Stimulated activated effector memory CD8-positive, alpha-beta T cell treated with anti-CD3 and anti-CD28 coated beads, Interleukin-12 subunit alpha, Interleukin-12 subunit beta, amount 100 ng/mL, for 72 hours (primary cell): Measurements from ENCODE around the gene GNAI3.

ENCODE experiments used
- ATAC-seq: fragments of 150-1000 bp; cut with Tn5 transposase; 2 replicates; pipeline ENCODE4 v1.10.0; 2021
- DNase-seq, 2 donors: peaks; one replicate each; pipeline ENCODE4 v3.0.0; 2021 to 2022; ENCODE audit warnings: low spot score in 2 of 2
- H3K27ac Mint-ChIP-seq: one replicate; pipeline ENCODE4 v1.8.0; 2022; ENCODE audit warnings: mild to moderate bottlenecking, mixed read lengths
- H3K36me3 Mint-ChIP-seq: one replicate; pipeline ENCODE4 v1.8.0; 2022; ENCODE audit warnings: mild to moderate bottlenecking, mixed read lengths
- H3K4me1 Mint-ChIP-seq: one replicate; pipeline ENCODE4 v1.8.0; 2022; ENCODE audit warnings: mixed read lengths
- H3K4me3 Mint-ChIP-seq: one replicate; pipeline ENCODE4 v1.8.0; 2022; ENCODE audit warnings: mild to moderate bottlenecking, mixed read lengths
- H3K9me3 Mint-ChIP-seq: one replicate; pipeline ENCODE4 v1.8.0; 2022; ENCODE audit warnings: mixed read lengths

Gene GNAI3

GRCh38 chr1:109619576-109620400 lies 71.4 kb downstream of the GNAI3 start, which contains the start of the genes AMPD2 and GNAT2:
TSS of gene AMPD2 (plus strand) at chr1:109619837. CDS start at chr1:109621176, 1,339 bp downstream.
TSS of gene GNAT2 (minus strand) at chr1:109619616. CDS start at chr1:109612870, 6,746 bp downstream.
- Mint-ChIP-seq H3K9me3 (no peaks in the 10 kb centered on the region), H3K4me3 (peak within 1 kb of the TSS; percentile 99), H3K4me1 (peaks cover 80% of the 10 kb centered on the region), H3K27ac (peak within 1 kb of the TSS; percentile 98), H3K36me3 (peaks cover 27% of the 10 kb centered on the region)
- DNase-seq (peak; percentile 72 to 90), ATAC-seq (peak; percentile 79)

DNA sequence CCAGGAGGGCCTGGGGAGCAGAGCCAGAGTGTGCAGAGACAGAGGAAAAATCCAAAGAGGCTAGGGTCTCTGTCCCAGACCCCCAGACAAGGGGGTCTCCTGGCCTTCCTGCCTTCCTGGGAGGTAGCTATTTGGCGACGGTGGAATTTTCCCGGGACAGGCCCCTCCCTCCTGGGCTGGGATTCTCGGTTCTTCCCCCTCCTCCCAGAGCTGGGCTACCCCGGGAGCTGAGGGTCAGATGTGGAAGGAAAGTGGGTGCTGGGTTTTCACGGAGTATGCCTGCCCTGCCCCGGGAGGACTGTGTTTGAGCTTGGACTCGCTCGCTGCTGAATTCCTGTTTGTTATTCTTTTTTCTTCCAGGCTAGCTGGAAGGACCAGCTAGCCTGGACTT lies 72.0 kb downstream of the GNAI3 start:
- H3K4me3 Mint-ChIP-seq, result peak overlapping the region; percentile 99
- H3K4me1 Mint-ChIP-seq, result peaks cover 82% of the 10 kb centered on the region
- peak overlapping the region; percentile 98 for H3K27ac Mint-ChIP-seq
- no peak for DNase-seq
- H3K9me3 Mint-ChIP-seq, result no peaks in the 10 kb centered on the region
- peaks cover 27% of the 10 kb centered on the region for H3K36me3 Mint-ChIP-seq
- no peak for ATAC-seq

DNA sequence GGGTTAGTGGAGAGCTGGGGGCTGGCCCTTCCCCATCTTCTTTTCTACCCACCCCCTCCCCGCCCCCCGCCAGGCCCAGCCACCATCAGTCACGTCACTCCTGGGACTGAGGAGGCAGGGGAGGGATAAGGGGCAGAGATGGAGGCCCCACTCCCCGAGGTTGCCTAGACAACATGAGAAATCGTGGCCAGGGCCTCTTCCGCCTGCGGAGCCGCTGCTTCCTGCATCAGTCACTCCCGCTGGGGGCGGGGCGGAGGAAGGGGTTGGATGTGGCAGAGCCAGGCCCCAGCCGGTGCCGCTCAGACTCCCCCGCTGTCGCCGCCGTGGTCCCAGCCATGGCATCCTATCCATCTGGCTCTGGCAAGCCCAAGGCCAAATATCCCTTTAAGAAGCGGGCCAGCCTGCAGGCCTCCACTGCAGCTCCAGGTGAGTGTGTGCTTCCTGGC lies 72.4 kb downstream of the GNAI3 start:
- Mint-ChIP-seq H3K9me3 (no peaks in the 10 kb centered on the region), H3K4me3 (peak overlapping the region; percentile 99), H3K4me1 (peaks cover 83% of the 10 kb centered on the region), H3K27ac (peak overlapping the region; percentile 98), H3K36me3 (peaks cover 29% of the 10 kb centered on the region)
- peak; percentile 87 to 96 for DNase-seq
- ATAC-seq, result peak; percentile 88

DNA sequence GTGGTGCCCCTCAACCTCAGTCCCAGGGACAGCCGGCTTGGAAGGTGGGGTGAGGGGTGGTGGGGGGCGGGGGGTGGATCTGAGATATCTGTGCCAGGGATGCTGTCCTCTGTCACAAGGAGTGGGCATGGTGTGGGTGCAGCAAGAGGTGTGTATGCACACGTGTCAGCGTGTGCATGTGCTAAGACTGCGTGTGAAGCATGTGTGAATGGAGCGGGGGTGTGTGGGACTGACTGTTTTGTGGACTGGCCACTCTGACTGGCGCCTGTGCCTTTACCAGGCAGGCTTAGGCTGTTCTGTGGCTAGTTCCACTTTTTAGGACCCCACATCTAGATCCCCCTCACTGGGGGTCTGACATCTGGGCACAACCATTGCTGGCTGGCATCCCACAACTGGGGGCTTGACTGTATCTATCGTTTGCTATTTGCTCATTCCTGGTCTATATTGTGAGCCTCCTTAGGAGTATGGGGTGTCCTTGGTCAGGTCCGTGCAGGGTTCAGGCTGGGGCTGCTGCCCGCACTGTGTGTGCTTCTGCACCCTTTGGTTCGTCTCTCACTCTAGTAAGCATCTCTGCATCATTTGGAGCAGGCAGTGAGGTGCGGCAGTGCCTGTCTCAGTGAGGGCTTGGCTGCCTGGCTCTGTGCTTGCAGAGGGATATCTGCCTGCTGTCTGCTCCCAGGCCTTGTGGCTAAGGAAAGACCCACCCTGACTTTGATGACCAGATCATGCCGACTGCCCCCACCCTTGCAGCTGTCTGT lies 73.1 kb downstream of the GNAI3 start:
- H3K27ac Mint-ChIP-seq, result peak overlapping the region; percentile 98
- DNase-seq (peak in 1 of 2 donors; percentile 59), ATAC-seq (peak; percentile 39)
- H3K4me1 Mint-ChIP-seq, result peaks cover 79% of the 10 kb centered on the region
- H3K9me3 Mint-ChIP-seq, result no peaks in the 10 kb centered on the region
- peak overlapping the region; percentile 99 for H3K4me3 Mint-ChIP-seq
- H3K36me3 Mint-ChIP-seq, result peaks cover 36% of the 10 kb centered on the region

DNA sequence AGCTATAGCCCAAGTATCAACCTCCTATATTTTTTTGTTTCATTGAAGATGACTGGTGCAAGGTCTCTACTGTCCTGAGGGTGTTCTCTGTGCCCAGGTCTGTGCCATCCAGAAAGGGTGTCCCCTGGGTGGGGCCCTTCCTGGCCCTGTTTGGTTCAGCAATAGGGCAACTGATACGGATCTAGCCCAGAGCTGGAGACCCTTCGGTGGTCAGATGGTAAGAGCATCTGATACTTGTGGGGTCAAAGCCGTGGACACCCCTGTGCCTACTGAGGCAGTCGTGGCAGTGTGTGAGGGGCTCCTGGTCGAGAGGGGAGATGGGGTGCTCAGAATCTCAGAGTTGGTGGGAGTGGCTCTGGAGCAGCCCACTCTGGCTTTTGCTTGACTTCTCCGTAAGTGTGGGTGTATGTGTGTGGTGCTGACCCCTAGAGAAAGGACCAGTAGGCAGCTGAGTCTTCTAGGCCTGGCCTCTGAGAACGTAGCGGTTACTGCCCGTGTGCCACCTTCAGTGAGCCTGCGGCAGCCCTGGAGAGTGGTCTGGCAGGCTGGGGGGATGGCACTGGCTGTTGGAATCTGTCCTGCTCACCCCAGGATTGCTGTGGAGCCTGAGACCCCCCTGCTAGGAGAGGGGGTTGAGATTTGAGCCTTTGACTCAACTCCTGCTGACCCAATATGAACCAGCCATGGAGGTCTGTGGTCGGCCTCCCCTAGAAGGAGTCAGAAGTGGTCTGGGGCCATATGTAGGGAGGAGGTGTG lies 73.9 kb downstream of the GNAI3 start:
- H3K36me3 Mint-ChIP-seq, result peaks cover 40% of the 10 kb centered on the region
- peak overlapping the region; percentile 98 for H3K27ac Mint-ChIP-seq
- peaks cover 72% of the 10 kb centered on the region for H3K4me1 Mint-ChIP-seq
- ATAC-seq, result no peak
- H3K9me3 Mint-ChIP-seq, result no peaks in the 10 kb centered on the region
- H3K4me3 Mint-ChIP-seq, result peak overlapping the region; percentile 99
- peak in 1 of 2 donors; percentile 48 for DNase-seq

DNA sequence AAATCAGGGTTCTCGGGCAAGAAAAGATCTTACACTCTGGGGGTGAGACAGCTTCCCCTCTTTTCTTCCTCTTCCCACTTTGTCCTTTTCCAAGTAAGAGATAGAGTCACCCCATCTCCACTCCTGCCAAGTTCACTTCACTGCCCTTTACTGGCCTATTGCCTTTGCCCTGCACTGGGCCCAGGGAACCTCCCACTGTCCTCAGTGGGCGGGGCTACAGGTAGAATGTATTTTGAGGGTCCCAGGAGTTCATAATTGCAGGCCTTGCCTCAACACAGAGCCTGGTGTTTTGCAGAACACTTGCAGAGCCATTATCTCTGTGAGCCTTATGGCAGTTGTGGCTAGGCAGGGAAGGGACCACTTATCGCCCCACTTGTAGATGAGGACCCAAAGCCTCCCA lies 74.5 kb downstream of the GNAI3 start:
- peak overlapping the region; percentile 99 for H3K4me3 Mint-ChIP-seq
- peak overlapping the region; percentile 98 for H3K27ac Mint-ChIP-seq
- H3K36me3 Mint-ChIP-seq, result peaks cover 46% of the 10 kb centered on the region
- no peak for ATAC-seq
- DNase-seq, result no peak
- H3K9me3 Mint-ChIP-seq, result no peaks in the 10 kb centered on the region
- H3K4me1 Mint-ChIP-seq, result peaks cover 70% of the 10 kb centered on the region

DNA sequence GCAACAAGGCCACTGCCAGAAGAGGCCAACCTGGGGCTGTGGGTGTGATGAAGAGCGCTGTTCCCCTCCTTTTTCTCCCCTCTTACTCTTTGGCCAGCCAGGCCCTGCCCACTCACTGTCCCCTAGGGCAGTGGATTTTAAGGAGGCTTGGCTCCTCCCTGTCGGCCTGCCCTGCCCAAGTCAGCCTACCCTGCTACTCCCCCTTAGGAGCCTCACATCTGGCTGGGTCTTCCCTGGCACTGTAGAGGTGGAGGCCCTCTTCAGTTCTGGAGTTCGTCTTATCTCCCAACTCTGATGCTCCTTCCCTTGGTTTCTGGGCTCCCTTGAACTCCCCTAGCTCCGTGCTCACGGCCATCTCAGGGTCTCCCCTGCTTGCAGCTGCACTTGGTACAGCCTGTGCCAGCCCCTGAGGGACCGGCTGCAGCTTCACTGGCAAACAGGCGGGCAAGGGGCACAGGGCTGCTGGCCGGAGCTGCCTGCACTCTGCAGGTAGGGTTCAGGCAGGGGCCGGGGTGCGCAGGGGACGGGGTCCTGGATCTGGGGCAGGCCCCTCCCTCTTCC lies 75.3 kb downstream of the GNAI3 start:
- peaks cover 54% of the 10 kb centered on the region for H3K36me3 Mint-ChIP-seq
- H3K27ac Mint-ChIP-seq, result peak overlapping the region; percentile 98
- ATAC-seq, result no peak

DNA sequence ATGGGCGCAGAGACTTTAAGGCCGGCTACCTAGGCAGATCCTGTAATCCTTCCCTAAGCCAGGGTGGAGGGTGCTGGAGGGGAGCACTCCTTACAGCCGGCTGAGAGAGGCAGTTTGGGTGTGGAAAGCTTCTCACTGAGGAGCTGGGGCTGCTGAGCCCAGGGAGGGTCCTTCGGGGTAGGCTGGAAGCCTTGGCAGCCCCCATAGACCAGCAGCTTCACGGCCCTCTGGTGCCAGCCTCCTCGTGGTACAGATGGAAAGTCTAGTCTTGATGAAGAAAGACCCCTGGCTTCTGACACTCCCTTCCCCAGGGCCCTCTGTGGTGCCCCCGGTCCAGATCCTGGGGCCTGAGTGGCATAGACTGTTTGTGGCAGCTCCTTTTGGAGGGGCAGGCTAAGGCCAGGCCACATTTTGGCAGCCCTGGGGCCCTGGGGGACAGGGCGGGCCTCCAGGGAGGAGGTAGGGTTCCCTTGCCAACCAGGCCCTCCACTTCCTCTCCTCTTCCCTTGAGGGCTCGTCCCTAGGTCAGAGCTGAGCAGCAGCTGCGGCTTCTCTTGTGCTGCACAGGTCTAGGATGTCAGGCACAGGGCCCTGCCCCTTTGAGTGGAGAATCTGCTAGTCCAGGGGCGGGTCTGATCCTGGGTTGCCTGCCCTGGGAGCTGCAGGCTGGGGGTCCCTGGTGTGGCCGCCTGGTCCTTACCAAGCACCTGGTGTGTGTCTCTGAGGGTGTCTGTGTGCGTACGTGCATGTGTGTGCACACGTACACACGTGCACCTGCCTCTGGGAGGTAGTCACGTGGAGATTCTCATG lies 76.0 kb downstream of the GNAI3 start:
- peaks cover 59% of the 10 kb centered on the region for H3K36me3 Mint-ChIP-seq
- DNase-seq (peak in 1 of 2 donors; percentile 49), ATAC-seq (no peak)
- H3K27ac Mint-ChIP-seq, result peak overlapping the region; percentile 98
- no peaks in the 10 kb centered on the region for H3K9me3 Mint-ChIP-seq
- peaks cover 65% of the 10 kb centered on the region for H3K4me1 Mint-ChIP-seq
- H3K4me3 Mint-ChIP-seq, result peak overlapping the region; percentile 99

More for the DNA sequence above, 75.3 kb downstream of the GNAI3 start:
- no peak for DNase-seq
- peak overlapping the region; percentile 99 for H3K4me3 Mint-ChIP-seq
- peaks cover 73% of the 10 kb centered on the region for H3K4me1 Mint-ChIP-seq
- H3K9me3 Mint-ChIP-seq, result no peaks in the 10 kb centered on the region

GRCh38 chr1:109625176-109625575 lies 76.8 kb downstream of the GNAI3 start:
- no peak overlapping the region for H3K4me3 Mint-ChIP-seq
- H3K36me3 Mint-ChIP-seq, result peaks cover 59% of the 10 kb centered on the region
- H3K9me3 Mint-ChIP-seq, result no peaks in the 10 kb centered on the region
- H3K27ac Mint-ChIP-seq, result peak overlapping the region; percentile 84
- H3K4me1 Mint-ChIP-seq, result peaks cover 58% of the 10 kb centered on the region
- ATAC-seq (no peak), DNase-seq (peak in 1 of 2 donors; percentile 47)

DNA sequence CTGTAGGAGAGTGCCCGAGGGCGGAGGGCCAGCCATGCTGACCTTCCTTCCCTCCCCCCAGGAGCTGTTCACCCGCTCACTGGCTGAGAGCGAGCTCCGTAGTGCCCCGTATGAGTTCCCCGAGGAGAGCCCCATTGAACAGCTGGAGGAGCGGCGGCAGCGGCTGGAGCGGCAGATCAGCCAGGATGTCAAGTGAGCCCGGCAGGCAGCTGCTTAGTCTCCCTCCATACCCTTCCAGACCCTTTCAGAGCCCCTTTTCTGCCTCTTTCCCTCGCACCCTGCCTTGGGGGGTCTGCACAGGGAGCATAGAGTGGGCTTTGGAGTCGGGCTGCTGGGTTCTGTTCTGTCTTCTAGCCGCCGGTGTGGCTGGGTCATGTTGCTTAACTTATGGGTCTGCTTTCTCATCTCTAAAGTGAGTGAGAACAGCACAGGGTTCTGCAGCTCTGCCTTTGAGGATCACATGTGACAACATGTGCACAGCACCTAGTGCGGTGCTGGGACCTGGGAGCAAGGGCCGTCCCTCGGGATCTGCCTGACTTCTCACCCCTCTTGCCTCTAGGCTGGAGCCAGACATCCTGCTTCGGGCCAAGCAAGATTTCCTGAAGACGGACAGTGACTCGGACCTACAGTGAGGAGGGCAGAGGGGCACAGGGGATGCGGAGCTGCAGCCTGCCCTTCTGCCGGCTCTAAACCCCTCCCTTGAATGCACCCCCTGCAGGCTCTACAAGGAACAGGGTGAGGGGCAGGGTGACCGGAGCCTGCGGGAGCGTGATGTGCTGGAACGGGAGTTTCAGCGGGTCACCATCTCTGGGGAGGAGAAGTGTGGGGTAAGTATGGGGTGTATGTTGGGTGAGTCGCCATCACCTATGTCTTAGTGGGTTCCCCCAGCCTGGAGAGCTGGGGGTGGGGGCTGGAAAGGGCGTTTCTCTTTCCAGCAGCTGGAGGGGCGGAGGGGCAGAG lies 77.5 kb downstream of the GNAI3 start:
- Mint-ChIP-seq H3K4me3 (no peak overlapping the region), H3K9me3 (no peaks in the 10 kb centered on the region), H3K4me1 (peaks cover 56% of the 10 kb centered on the region), H3K27ac (peak overlapping the region; percentile 84), H3K36me3 (peaks cover 55% of the 10 kb centered on the region)
- ATAC-seq (no peak), DNase-seq (peak in 1 of 2 donors; percentile 47)

- peaks cover 57% of the 10 kb centered on the region for H3K36me3 Mint-ChIP-seq
- no peaks in the 10 kb centered on the region for H3K9me3 Mint-ChIP-seq
- DNase-seq, result peak in 1 of 2 donors; percentile 45
- H3K4me1 Mint-ChIP-seq, result peaks cover 51% of the 10 kb centered on the region
- peak overlapping the region; percentile 53 for H3K27ac Mint-ChIP-seq
- no peak overlapping the region for H3K4me3 Mint-ChIP-seq
- ATAC-seq, result no peak
Measured at GRCh38 chr1:109626682-109627408, 78.4 kb downstream of the GNAI3 start.

DNA sequence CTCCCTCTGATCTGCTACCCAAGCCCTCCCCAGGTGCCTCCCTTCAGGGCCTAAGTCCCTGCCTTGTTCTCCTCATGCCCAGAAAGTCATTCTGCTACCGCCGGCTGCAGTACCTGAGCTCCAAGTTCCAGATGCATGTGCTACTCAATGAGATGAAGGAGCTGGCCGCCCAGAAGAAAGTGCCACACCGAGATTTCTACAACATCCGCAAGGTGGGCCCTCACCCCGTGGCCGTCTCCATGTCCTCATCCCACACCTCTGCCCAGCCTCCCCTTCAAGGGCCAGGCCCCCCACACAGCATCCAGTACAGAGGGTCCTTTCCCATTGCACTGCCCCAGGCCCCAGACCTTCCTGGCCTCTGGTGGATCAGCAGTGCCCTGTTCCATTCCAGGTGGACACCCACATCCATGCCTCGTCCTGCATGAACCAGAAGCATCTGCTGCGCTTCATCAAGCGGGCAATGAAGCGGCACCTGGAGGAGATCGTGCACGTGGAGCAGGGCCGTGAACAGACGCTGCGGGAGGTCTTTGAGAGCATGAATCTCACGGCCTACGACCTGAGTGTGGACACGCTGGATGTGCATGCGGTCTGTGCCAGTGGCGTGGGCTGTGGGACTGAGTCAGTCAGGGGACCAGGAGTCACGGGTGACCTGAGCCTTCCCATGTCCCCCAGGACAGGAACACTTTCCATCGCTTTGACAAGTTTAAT lies 79.4 kb downstream of the GNAI3 start:
- Mint-ChIP-seq H3K36me3 (peaks cover 61% of the 10 kb centered on the region), H3K27ac (peak overlapping the region; percentile 53), H3K9me3 (no peaks in the 10 kb centered on the region), H3K4me1 (peaks cover 43% of the 10 kb centered on the region), H3K4me3 (no peak overlapping the region)
- peak in 1 of 2 donors; percentile 46 for DNase-seq
- no peak for ATAC-seq
